Measurements from ENCODE around the gene SLC26A6.

The SLC26A6 gene, protein sequence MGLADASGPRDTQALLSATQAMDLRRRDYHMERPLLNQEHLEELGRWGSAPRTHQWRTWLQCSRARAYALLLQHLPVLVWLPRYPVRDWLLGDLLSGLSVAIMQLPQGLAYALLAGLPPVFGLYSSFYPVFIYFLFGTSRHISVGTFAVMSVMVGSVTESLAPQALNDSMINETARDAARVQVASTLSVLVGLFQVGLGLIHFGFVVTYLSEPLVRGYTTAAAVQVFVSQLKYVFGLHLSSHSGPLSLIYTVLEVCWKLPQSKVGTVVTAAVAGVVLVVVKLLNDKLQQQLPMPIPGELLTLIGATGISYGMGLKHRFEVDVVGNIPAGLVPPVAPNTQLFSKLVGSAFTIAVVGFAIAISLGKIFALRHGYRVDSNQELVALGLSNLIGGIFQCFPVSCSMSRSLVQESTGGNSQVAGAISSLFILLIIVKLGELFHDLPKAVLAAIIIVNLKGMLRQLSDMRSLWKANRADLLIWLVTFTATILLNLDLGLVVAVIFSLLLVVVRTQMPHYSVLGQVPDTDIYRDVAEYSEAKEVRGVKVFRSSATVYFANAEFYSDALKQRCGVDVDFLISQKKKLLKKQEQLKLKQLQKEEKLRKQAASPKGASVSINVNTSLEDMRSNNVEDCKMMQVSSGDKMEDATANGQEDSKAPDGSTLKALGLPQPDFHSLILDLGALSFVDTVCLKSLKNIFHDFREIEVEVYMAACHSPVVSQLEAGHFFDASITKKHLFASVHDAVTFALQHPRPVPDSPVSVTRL

DNA sequence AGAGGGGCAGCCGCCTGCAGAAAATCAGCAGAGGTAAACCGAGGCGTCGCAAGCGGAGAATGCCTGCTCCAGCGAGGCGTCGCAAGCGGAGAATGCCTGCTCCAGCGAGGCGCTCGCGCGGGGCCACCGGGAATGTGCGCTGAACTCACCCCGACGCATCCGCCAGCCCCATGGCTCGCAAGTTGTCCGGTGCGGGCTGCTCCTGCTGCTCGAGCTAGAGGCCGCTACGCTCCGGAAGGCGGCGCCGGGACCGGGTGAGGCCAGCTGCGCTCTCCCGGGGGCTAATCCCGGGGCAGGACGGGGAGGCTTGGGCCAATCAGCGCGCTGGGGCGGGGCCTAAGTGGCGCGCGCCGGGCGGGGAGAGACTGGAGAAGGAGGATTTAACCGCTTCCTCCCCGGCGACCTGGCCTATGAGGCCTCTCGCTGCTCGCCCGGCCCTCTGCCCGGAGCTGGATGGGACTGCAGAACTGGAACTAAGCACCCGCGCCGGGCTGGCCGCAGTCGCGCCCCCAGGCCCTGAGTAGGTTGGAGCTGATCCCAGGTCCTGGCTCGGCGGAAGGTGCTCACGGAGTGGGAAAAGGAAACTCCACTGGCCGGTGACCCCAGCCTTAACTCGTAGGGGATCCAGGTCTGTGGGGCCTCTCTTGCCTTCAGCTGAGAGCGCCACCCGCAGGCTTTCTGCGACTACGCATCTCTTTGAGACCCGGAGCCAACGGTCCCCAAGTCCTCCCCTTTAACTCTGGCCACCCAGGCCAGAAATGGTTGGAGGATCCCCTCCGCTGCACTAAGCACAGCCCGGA, at the start of gene SLC26A6:
TSS of gene SLC26A6 (minus strand) at position 240 of the 800 bp plus-strand sequence. CDS start at position 172, 68 bp downstream.
- peak; percentile 98 for DNase-seq

DNA sequence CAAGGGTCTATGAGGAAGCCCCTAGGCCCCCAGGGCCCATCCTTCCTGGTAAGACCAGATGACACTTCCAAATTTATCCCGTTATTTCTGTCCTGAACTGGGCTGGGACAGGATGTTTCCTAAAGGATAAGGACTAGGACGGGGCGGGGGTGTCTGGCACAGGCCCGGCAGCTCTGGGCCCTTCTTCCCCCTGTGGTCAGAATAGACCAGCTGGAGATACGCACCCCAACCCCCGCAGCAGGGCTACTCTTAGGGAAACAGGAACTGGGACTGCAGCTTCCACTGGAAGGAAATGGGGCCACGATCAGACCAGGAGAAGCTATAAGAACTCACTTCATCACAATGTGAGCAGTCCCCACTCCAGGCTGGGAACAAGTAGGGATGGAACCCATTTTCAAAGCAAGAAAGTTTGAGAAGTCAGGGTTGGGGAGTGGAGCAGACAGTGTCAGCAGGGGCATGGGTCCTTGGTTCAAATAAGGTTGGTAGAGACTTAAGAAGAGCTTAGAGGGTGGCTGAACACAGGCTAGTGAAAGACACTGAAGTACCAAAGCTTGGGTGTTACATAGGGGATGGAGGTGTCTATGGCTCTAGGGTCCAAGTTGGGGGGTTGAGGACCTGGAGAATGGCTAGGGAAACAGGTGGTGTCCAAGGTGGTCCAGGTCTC, 49.4 kb upstream of the SLC26A6 start:
- DNase-seq: no peak

DNA sequence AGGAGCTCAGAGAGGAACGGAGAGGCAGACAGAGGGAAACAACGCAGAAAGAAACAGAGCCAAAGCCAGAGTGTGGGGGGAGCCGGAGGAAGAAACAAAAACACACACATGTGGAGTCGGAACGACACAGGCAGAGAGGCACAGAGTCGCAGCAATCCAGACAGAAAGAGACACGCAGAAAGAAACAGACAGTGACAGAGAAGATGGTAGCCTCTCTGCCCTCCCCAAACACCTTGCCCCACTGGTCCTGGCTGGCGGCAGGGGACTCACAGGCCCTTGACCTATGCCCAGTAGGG, 48.7 kb upstream of the SLC26A6 start:
- DNase-seq: no peak

DNA sequence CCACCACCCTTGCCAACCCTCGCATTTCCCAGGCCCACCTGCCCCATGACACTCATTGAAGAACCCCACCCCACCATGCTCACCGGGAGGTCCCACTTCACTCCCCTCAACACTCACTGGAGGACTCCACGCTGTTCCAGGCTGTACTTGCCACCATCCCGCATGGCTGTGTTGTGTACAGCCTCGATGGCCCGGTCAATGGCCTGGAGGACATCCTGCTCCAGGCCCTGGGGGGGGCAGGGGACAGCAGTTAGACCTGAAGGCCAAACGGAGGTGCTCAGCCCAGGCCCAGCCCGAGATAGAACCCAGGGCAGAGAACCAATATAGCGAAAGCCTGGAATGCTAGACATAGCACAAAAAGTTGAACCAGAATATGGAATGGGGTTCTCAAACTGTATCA, 47.5 kb upstream of the SLC26A6 start:
- DNase-seq: no peak

DNA sequence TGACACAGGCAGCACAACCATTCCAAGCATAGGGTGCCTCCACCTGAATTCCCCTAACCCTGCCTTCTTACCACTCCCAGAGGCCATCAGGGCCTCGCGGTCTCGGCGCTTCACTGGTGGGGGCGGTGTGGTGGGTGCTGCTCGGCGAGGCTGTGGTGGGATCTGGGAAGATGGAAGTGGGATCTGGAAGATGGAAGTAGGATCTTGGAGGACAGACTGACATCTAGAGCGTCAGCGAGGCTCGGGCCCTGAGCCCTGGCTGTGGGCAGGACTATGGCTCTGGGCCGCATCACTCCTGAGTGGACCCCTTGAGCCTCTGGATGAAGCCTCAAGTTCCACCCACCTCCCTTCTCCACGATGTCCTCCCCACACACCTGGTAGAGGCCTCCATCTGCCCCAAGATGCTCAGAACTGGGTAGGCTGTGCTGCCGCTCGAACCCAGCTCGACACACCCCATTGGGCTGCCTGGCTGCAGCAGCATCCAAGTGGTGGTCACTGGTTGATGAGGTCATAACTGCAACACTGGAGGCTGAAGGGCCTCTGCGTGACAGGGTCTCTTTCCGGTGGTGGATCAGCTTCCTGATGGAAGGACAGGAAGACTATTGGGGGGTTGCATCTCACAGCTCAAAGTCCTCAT, 46.8 kb upstream of the SLC26A6 start:
- DNase-seq: no peak

DNA sequence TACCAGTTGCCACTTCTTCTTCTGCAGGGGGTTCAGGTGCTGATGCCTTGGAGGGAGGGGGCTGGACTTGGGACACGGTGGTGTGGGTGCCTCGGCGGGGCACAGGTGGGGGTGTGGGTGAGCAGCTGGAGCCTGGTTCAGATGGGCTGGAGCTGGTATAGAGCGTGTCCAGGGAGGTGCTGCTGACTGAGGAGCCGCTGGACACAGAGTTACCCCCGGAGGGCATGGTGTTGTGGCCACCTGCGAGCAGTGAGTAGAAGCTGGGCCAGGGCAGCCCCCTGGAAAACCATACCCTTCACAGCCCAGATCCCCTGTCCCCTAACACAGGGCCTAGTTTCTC, 46.2 kb upstream of the SLC26A6 start:
- DNase-seq: no peak

DNA sequence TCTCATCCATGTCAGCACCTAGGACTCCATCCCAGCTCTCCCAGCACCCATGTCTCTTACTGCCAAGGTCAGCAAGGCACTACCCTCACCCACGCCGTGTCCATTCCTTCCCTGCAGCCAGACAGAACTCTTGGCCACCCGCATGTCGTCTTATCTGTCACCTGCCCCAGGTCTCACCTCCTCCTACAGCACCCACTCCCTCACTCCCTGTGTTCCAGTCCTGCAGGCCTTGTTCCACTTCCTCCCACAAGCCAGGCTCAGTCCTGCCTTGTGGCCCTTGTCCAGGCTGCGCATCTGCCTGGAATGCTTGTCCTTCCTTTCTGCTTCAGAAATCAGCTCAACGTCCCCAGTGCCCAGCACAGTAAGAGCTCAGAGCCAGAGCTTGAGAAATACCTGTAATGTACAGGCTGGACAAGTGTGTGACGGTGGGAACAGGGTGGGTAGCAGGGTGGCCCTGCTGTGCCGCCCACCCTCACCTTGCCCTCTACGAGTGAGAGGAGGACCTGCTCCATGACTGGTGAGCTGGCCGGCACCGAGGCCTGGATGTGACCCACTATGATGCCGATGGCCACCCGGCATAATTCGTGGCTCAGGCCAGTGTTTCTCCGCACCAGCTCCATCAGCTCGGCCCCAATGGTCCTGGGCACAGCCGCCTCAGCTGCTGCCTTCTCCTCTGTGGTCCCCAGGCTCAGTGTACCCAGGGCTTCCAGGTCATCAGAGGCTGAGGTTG, 45.7 kb upstream of the SLC26A6 start:
- no peak for DNase-seq

DNA sequence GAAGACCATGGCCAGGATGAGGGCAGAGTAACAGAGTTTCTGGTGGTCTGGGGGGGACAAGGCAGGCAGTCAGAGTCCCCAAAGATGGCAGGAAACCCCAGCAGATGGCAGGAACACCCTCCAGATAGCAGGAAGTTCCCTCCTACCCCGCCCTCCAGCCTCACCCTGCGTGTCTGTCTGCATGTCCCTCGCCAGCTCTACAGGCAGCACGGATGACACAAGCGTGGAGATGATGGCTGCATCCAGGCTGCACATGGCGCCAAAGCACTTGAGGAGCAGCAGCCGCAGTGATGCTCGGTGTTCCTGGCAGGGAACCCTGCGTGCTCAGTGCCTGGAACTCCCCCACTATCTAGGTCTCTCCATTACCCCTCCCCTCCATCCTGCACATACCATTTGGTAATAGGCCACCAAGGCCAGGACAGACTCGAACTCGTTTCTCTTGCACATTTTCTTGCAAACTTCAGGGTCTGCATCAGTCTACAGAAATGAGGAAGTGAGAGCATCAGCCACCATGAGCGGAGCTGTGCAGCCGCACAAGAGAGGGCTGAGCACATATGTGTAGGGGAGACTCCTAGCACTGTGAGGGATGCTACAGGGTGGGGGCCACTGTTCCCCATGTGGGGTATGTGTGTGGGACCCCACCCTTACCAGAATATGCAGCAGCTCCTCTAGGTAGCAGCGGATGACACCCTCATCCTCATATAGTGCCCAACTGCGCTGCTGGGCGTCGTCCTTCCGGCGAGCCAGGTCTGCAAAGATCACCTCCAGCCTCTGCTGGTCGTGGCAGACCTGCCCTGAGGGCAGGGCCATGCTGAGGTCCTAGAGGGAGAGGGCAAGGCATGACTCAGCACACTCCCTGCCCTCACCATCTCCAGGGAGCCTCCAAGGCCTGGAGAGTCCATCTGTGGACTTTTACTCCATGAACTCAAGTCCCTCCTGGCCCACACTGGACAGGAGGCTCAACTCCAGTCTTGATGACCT, 44.4 kb upstream of the SLC26A6 start:
- no peak for DNase-seq

DNA sequence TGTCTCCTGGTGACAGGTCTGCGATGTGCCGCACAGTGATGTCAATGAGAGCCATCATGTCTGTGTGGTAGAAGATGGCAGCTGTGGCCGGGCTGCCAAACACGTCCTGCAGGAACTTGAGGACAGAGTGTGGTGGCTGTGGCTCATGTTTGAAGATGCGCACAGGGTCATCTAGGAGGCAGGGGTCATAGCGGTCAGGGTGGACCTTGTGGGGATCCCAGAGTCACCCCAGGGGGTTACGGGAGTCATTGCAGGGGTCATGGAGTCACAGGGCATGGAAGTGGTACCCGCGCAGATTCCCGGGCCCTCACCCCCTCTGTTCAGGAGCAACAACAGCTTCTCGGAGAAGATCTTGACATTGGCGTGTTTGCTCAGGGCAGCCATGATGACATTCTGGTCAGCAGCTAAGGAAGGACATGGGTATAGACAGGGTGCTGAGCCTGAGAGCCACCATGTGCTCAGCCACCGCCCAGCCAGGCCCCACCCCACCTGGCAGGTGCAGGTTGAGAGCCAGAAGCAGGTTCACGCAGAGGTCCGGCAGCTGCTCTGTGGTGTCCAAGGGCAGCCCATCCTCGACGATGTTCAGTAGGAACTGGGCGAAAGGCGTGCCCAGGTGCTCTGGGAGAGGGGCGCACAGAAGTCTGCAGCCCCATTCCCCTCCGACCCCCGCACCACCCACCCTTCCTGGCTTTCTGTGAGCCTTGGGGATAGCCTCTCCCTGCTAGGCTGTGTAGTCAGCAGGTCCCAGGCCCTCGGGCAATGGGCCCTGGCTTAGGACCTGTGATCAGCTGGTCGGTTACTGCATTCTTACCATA, 43.5 kb upstream of the SLC26A6 start:
- DNase-seq: no peak

DNA sequence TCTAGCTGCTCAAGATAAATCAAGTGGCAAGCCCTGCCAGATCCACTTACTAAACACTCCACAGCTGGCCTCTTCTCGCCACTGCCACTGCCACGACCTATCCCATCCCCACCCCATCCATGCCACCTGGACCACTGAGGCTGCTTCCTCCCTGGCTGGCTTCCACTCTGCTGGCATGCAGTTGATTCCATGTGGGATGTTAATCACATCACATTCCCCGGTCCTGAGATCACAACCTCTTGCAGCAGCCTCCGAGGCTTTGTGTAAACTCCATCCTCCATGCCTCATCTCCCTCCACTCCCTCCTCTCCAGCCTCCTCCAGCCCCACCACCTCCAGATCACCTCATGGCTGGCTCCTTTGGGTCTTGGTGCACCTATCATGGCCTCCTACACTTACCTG, 42.8 kb upstream of the SLC26A6 start:
- no peak for DNase-seq

DNA sequence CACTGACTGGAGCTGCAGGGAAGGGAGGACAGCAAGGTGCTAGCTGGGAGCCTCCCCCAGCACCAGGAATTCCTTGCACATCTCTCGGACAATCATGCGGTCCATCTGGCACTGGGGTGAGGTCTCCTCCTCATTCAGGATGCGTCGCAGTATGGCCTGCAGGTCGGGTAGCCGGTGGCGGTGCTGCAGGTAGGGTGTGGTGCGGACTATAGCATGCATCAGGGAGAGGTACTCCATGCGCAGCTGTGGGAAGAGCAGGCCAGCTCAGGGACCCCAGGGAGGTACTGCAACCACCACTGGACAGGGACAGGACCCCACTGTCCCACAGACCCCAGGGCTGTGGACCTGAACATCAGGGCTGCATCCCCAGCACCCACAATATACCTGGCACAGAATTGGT, 39.2 kb upstream of the SLC26A6 start:
- DNase-seq: no peak

DNA sequence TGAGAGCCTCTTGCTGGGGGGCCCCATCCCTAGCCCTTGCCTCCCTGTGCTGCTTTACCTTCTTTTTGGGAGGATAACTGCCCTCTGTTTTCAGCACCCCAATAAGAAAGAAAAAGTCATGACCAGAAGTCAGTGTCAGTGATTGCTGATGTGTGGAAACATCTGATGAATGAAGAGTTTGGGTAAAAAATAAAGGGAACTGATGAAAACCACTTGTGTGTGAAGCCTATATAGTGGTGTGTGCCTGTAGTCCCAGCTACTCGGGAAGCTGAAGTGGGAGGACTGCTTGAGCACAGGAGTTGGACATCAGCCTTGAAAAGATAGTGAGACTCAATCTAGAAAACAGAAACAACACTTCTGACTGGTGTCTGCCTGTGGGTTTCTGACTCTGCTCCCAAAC, 37.3 kb upstream of the SLC26A6 start:
- no peak for DNase-seq

DNA sequence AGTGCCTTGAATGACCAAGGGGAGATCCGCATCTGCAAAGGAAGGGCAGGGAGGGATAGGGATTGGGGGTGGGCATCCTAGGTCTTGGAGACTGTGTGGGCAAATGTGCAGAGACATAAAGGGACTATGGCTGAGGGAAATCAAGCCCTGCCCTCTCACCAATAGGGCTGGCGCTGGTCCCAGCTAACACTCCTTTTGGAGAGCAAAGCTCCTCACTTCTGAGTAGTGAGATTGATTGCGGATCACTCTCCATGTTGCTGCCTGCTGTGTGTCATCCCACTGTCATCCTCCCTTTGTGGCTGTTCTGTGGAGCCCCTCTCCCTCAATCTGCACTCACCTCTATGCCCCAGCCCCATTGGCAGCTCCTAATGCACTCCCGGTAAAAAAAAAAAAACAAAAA, 29.7 kb upstream of the SLC26A6 start:
- DNase-seq: no peak

DNA sequence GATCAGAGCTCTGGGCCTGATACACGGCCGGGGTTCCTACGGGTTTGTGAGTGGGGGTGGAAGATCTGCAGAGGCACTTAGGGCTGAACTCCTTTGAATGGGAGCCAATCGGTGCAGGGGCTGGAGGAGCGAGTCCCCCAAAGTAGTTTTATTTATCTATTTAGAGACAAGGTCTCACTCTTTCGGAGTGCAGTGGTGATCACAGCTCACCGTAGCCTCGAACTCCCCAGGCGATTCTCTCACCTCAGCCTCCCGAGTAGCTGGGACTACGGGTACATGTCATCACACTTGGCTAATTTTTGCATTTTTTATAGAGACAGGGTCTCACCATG, 29.0 kb upstream of the SLC26A6 start:
- DNase-seq: no peak

DNA sequence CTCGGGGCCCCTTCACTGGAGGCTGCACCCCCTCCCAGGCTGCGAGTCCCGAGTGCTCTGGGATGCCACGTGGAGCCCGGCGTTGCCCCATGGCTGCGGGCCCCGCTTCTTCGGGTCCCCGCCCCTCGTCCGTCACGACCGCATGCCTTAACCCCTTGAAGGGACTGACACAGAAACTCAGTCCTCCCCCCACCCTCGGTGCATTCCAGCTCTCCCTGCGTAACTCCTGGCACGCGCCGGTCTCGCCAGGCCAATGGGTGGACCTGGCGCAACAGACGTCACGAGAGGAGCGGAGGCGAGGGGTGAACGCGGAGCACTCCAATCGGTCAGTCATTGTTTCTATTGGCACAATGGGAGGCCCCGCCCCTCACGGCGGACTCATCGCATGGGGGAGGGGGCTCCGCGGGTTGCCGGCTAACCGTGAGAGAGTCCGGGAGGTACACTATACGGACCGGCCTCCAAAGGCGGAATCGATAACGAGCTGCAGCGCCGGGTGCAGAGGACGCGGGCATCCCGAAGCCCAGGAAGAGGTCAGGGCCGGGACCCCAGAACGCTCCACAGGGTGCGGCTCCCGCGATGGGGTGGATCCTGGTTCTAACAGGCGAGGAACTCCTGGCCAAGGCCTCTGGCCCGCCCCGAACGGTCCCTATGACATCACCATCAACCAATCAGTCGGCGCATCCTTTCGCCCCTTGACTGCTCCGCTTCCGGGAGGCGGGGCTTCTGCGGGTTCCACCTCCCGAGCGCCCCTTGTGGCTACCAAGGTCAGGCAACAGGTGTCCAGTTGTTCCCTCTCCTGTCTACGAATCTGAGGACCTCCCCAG, 28.4 kb upstream of the SLC26A6 start:
- DNase-seq: peak; percentile 94

DNA sequence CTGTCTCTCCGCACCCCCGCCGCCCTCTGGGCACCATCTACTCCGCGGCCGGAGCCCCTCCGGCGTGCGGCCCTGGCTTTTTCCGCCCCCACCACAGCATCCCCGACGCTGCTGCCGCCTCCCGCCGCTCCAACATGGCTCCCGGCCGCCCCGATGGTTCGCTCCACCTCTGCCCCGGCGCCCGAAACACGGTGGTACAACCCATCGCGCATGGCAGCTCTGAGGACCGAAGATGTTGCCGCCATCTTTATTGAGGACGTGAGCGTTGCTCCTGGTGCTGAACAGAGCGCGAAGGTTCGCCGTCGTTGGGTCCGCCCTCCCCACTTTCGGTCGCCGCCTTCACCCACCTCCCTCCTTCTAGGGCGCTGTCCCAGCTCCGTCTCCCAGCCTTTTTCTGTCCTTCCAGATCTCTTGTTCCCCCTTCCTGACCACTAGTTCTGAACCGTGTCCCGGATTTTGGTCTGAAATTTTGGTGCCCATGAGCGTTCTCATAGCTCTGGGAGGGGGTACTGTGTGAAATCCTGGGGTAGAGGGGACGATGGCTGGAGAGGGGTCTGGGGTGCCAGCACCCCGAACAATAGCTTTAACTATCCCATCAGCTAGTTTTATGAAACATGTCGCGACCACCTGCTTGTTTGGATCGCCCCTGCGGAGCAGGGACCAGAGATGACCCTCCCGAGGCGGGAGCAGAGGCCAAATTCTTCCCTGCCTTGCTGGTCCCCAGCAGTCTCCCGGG, 27.7 kb upstream of the SLC26A6 start, which contains the start of gene CELSR3:
TSS of gene CELSR3 (minus strand) at position 134 of the 736 bp plus-strand sequence. CDS start 252 bp downstream, outside the sequence.
- peak; percentile 80 for DNase-seq

DNA sequence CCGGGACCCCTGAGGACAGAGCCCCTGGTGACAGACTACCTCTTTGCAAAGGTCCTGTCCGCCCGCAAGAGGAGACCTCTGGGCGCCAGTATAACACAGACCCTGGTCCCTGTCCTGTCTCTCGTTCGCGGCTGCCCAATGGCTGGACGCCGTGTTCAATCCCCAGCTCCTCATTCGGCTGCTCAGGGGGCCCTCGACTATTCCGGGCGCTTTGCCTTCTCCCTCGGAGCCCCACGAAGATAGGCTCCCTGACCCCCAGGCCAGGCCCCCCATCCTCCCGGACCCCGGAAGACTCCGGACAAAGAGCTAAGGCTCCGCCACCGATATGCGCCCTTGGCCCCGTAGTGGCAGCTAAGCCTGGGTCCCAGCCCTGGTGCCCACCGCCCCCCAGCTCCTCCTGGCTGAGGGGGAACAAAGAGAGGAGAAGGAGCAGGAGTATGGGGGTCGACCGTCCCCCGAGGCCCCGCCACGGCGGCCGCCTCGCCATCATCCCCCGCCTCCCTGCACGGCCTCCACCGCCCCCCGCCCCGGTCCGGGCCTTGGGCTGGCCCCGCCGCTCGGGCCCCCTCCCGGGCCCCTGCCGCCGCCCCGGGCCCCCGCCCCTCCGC, 27.0 kb upstream of the SLC26A6 start:
- DNase-seq: no peak

Data from femur (tissue), 1 donor.